HG02623 (cell line): ENCODE results near the gene CCDC198.

Experiments
- ATAC-seq: cut with Tn5 transposase; IDR thresholded peaks from one replicate; pipeline ENCODE4 v1.9.1; 2021; ENCODE audit warnings: moderate library complexity; ENCODE audit not compliant: unreplicated experiment

CCDC198 gene

DNA sequence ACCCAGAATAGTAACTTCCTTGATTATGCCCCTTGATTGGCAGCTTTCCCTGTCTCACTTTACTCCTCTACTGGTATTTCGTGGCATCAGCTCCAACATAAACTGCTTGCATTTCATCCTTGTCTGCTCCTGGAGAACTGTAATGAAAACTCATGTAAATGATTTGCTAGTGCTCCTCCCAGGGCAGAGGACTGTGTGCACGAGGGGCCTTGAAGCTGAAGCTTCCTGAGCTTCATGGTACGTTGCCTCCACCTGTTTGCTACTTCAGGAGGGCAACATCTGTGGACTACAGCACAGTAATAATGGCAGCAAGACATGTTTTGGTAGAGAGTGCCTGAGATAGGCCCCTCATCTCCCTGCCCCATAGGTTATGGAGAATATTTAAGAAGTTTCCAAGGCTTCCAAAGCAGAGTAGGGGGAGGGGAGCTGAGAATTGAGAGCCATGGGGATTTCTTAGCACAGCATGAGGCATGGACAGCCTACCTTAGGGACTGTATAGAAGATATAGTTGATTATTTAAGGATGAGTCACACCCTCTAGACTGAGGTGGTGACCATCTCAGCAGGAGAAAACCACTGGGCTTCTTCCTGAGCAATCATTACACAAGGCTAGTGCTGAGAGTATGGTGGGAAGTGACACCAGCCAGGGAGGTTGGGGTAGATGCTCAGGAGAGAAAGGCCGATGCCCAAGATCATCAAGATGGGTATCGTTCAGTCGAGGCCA is 29.5 kb downstream of the CCDC198 start:
- peak; percentile 91 for ATAC-seq

DNA sequence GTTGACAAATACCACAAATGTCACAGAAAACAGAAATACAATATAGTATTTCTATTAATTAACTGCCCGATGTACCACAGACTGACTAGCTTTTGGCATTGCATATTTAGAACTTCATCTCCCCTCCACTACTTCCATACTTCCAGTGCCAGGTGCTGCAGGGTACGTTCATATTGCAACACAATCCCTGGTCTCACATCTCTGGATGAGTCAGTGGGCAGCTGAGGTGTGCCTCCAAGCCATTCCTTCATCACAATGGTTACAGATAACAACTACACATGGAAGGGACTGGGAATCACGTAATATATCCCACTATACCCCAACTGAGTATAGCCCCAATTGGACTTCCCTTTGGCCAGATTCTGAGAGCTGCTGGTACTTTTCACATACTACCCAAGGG is 31.1 kb downstream of the CCDC198 start:
- ATAC-seq, result no peak

DNA sequence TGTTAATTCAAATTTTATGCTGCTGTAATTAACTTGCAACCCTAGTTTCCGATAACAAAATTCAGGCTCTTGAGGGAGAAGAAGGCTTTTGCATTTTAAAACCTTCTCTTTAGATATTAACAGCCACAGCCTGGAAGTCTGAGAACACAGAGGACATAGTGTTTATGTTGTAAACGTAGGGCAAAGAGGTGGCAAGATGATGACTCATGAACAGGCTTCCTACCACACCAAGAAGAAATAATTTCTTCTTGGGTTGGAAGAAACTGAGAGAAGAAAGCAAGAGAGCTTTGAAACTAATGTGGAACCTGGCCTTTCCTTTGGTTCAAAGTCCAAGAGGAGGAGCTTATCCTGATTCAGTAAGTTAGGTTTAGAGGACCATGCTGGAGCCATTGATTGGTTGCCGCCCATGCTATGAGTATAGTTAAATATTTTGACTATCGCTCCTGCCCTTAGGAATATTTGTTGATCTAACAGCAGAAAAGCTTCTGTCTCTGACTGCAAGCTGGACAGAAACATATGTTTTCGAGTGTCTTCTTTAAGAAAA is 31.8 kb downstream of the CCDC198 start:
- ATAC-seq, result no peak

- ATAC-seq, result no peak
These were observed 57.7 kb downstream of the CCDC198 start for GRCh38 chr14:57435923-57436322.

- no peak for ATAC-seq
These were observed 72.7 kb downstream of the CCDC198 start for GRCh38 chr14:57420986-57421385.

DNA sequence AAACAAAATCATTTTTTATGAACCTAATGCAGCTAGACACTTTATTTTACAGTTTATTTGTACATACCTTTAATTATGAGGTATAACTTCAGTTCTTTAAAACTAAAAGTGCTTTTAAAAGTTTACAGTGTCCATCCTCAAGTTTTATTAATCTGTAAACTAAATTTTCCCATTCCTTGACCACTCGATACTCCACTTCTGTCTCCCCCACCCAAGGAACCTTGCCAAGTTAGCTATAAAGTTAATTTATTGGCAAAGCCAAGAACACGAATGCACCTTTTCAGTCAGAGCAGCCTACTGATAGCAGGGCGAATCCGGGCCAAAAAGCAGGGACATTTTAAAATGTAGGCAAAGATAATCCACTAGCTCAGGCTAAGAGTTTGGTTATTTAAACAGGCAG is 73.6 kb downstream of the CCDC198 start:
- no peak for ATAC-seq
